OCI-LY1 (cell line): ENCODE measurements around the gene LPAR1.

Source experiments
- CTCF ChIP-seq: fragments of 200-600 bp; sonication (generic), shearing (Covaris generic); IDR thresholded peaks from 2 replicates; pipeline ENCODE4 v1.5.1; 2017; ENCODE audit warnings: mild to moderate bottlenecking, antibody characterized with exemption, low read length, moderate library complexity, mixed read lengths
- EZH2 ChIP-seq: fragments of 200-600 bp; sonication (generic), shearing (Covaris generic); IDR thresholded peaks from 2 replicates; pipeline ENCODE4 v1.8.0; 2017; ENCODE audit warnings: borderline replicate concordance, mixed run types, mild to moderate bottlenecking, antibody characterized with exemption, low read length, moderate library complexity, mixed read lengths

GRCh38 chr9:110900917-110901316 is 137.4 kb downstream of the LPAR1 start:
- no peak for TF ChIP-seq CTCF
- no peak for TF ChIP-seq EZH2
